Neural progenitor cell (in vitro differentiated cells): ENCODE data around the gene CLEC7A. TPM values are rescaled to one million over a fixed set of nuclear protein-coding genes. Genes with fewer than 3 reads are reported as not detected.

Source experiments
- DNase-seq: peaks from one replicate; pipeline ENCODE4 v3.0.0-alpha.2; 2016; ENCODE audit warnings: low spot score
- H2AFZ ChIP-seq: fragments of 200-600 bp; sonication (generic); replicated peaks from 2 replicates; pipeline ENCODE4 v1.6.1; 2016; ENCODE audit warnings: antibody characterized with exemption
- H3F3A ChIP-seq: fragments of 200-600 bp; sonication (generic); 2 replicates; pipeline ENCODE4 v1.6.1; 2016; ENCODE audit warnings: antibody characterized with exemption, low read depth
- H3K27ac ChIP-seq: fragments of 200-600 bp; sonication (generic); 2 replicates; pipeline ENCODE4 v1.5.1; 2016; ENCODE audit warnings: mild to moderate bottlenecking
- H3K27me3 ChIP-seq: fragments of 200-600 bp; sonication (generic); 2 replicates; pipeline ENCODE4 v1.6.1; 2016; ENCODE audit warnings: mild to moderate bottlenecking, moderate library complexity
- H3K36me3 ChIP-seq: fragments of 200-600 bp; sonication (generic); 2 replicates; pipeline ENCODE4 v1.5.1; 2016
- H3K4me1 ChIP-seq: fragments of 200-600 bp; sonication (generic); 2 replicates; pipeline ENCODE4 v1.6.1; 2016; ENCODE audit warnings: mixed run types
- H3K4me2 ChIP-seq: fragments of 200-600 bp; sonication (generic); 2 replicates; pipeline ENCODE4 v1.6.1; 2016
- H3K4me3 ChIP-seq: fragments of 200-600 bp; sonication (generic); 2 replicates; pipeline ENCODE4 v1.5.1; 2016
- H3K79me2 ChIP-seq: fragments of 200-600 bp; sonication (generic); 2 replicates; pipeline ENCODE4 v1.6.1; 2016; ENCODE audit warnings: low read depth
- H3K9ac ChIP-seq: fragments of 200-600 bp; sonication (generic); 2 replicates; pipeline ENCODE4 v1.6.1; 2016
- H3K9me3 ChIP-seq: fragments of 200-600 bp; sonication (generic); 2 replicates; pipeline ENCODE4 v1.5.1; 2016; ENCODE audit warnings: low read depth
- H4K20me1 ChIP-seq: fragments of 200-600 bp; sonication (generic); 2 replicates; pipeline ENCODE4 v1.6.1; 2016; ENCODE audit warnings: low read depth
- H3K27ac Mint-ChIP-seq: 3 replicates; pipeline ENCODE4 v1.8.0; 2021; ENCODE audit warnings: mixed read lengths
- H3K27me3 Mint-ChIP-seq: 2 replicates; pipeline ENCODE4 v1.8.0; 2022; ENCODE audit warnings: low read depth, mild to moderate bottlenecking, inconsistent platforms, moderate library complexity, mixed read lengths; ENCODE audit not compliant: insufficient read depth
- H3K36me3 Mint-ChIP-seq: 3 replicates; pipeline ENCODE4 v1.8.0; 2021; ENCODE audit warnings: mixed read lengths
- H3K4me1 Mint-ChIP-seq: 3 replicates; pipeline ENCODE4 v1.8.0; 2021; ENCODE audit warnings: mixed read lengths
- H3K4me3 Mint-ChIP-seq: 3 replicates; pipeline ENCODE4 v1.8.0; 2021; ENCODE audit warnings: mild to moderate bottlenecking, moderate library complexity, mixed read lengths
- H3K9me3 Mint-ChIP-seq: 3 replicates; pipeline ENCODE4 v1.8.0; 2020; ENCODE audit warnings: mixed read lengths
- CTCF ChIP-seq: fragments of 200-600 bp; sonication (generic); IDR thresholded peaks from 2 replicates; pipeline ENCODE4 v1.5.1; 2017; ENCODE audit warnings: antibody characterized with exemption, mild to moderate bottlenecking
- EZH2 ChIP-seq: fragments of 200-600 bp; sonication (generic); IDR thresholded peaks from 2 replicates; pipeline ENCODE4 v1.6.1; 2017; ENCODE audit warnings: antibody characterized with exemption, mild to moderate bottlenecking, moderate library complexity
- EZH2phosphoT487 ChIP-seq: fragments of 200-600 bp; sonication (generic); IDR thresholded peaks from 2 replicates; pipeline ENCODE4 v1.6.1; 2017; ENCODE audit warnings: antibody characterized with exemption
- total RNA-seq: library from RNA; depleted of rRNA; stranded (reverse); fragments of >200 nt; gene quantifications from 2 replicates; pipeline ENCODE4 v1.2.3, GENCODE V29; 2015; ENCODE audit warnings: low replicate concordance

CLEC7A gene
- total RNA-seq, 1 donor from 2014 or later = not detected

GRCh38 chr12:10153271-10154144 lies 23.5 kb upstream of the CLEC7A start:
- no peaks in the 10 kb centered on the region for H3K4me1 ChIP-seq
- TF ChIP-seq EZH2 = no peak
- TF ChIP-seq EZH2phosphoT487 = no peak
- peak; percentile 86 for TF ChIP-seq CTCF
- peaks cover 2% of the 10 kb centered on the region for H3K9me3 Mint-ChIP-seq
- H3K36me3 ChIP-seq = no peaks in the 10 kb centered on the region
- DNase-seq = peak; percentile 88
- H3K27ac Mint-ChIP-seq = peak overlapping the region; percentile 72
- no peak overlapping the region for H3K9ac ChIP-seq
- H3K27me3 Mint-ChIP-seq = no peaks in the 10 kb centered on the region
- peaks cover 8% of the 10 kb centered on the region for H3F3A ChIP-seq
- H3K9me3 ChIP-seq = no peaks in the 10 kb centered on the region
- peak overlapping the region; percentile 91 for H3K4me3 Mint-ChIP-seq
- peak overlapping the region; percentile 91 for H2AFZ ChIP-seq
- no peaks in the 10 kb centered on the region for H3K36me3 Mint-ChIP-seq
- peak overlapping the region; percentile 49 for H3K4me3 ChIP-seq
- no peak overlapping the region for H3K27ac ChIP-seq
- H3K27me3 ChIP-seq = no peaks in the 10 kb centered on the region
- H4K20me1 ChIP-seq = no peaks in the 10 kb centered on the region
- peaks cover 8% of the 10 kb centered on the region for H3K4me1 Mint-ChIP-seq
- H3K4me2 ChIP-seq = peak overlapping the region; percentile 82
- H3K79me2 ChIP-seq = no peaks in the 10 kb centered on the region

GRCh38 chr12:10151621-10152020 lies 21.6 kb upstream of the CLEC7A start:
- H3K4me3 ChIP-seq = no peak overlapping the region
- H3K27me3 Mint-ChIP-seq = no peaks in the 10 kb centered on the region
- no peaks in the 10 kb centered on the region for H3K36me3 Mint-ChIP-seq
- no peaks in the 10 kb centered on the region for H3K9me3 ChIP-seq
- H2AFZ ChIP-seq = no peak overlapping the region
- H3K4me3 Mint-ChIP-seq = no peak overlapping the region
- peaks cover 8% of the 10 kb centered on the region for H3F3A ChIP-seq
- no peaks in the 10 kb centered on the region for H4K20me1 ChIP-seq
- peaks cover 2% of the 10 kb centered on the region for H3K9me3 Mint-ChIP-seq
- no peak overlapping the region for H3K4me2 ChIP-seq
- H3K4me1 Mint-ChIP-seq = peaks cover 8% of the 10 kb centered on the region
- H3K9ac ChIP-seq = no peak overlapping the region
- no peak overlapping the region for H3K27ac ChIP-seq
- H3K27ac Mint-ChIP-seq = no peak overlapping the region
- no peaks in the 10 kb centered on the region for H3K4me1 ChIP-seq
- no peaks in the 10 kb centered on the region for H3K36me3 ChIP-seq
- H3K27me3 ChIP-seq = no peaks in the 10 kb centered on the region
- no peaks in the 10 kb centered on the region for H3K79me2 ChIP-seq
- TF ChIP-seq CTCF (no peak), EZH2 (no peak), EZH2phosphoT487 (no peak)
- DNase-seq = no peak

GRCh38 chr12:10147714-10148403 lies 17.9 kb upstream of the CLEC7A start:
- Mint-ChIP-seq H3K27ac (no peak overlapping the region), H3K4me1 (peaks cover under 1% of the 10 kb centered on the region), H3K4me3 (no peak overlapping the region), H3K27me3 (no peaks in the 10 kb centered on the region), H3K36me3 (no peaks in the 10 kb centered on the region), H3K9me3 (peaks cover under 1% of the 10 kb centered on the region)
- DNase-seq = no peak
- Histone ChIP-seq H3K4me1 (no peaks in the 10 kb centered on the region), H3K36me3 (no peaks in the 10 kb centered on the region), H3K27ac (no peak overlapping the region), H2AFZ (no peak overlapping the region), H3K9ac (no peak overlapping the region), H3K4me3 (no peak overlapping the region), H3K79me2 (no peaks in the 10 kb centered on the region), H3F3A (no peaks in the 10 kb centered on the region), H4K20me1 (no peaks in the 10 kb centered on the region), H3K27me3 (no peaks in the 10 kb centered on the region), H3K4me2 (no peak overlapping the region), H3K9me3 (no peaks in the 10 kb centered on the region)
- TF ChIP-seq EZH2 (no peak), CTCF (no peak), EZH2phosphoT487 (no peak)
